ENCODE results near the gene CHAF1A.

- TF ChIP-seq CTCF (IDR thresholded peaks at IDR 0.05; ENCODE audit: low read depth, low read length, missing input control) (no peak), YY1 (IDR thresholded peaks at IDR 0.05) (no peak), ZBTB33 (IDR thresholded peaks at IDR 0.05) (no peak), TAF1 (conservative IDR thresholded peaks at IDR 0.05) (no peak), REST (IDR thresholded peaks at IDR 0.05) (no peak), RAD21 (IDR thresholded peaks at IDR 0.05) (no peak), MAX (IDR thresholded peaks at IDR 0.05) (no peak), GABPA (IDR thresholded peaks at IDR 0.05 in 1 of 2, conservative IDR thresholded peaks at IDR 0.05 in 1 of 2) (no peak)
Observed at GRCh38 chr19:4374498-4375163, 27.8 kb upstream of the CHAF1A start.
